ENCODE data around the gene DAZAP1. TPM values are rescaled to one million over a fixed set of nuclear protein-coding genes. Genes with fewer than 3 reads are reported as not detected.

The DAZAP1 gene
- total RNA-seq, 1 experiment from 2014 or later = 229 TPM

GRCh38 chr19:1457031-1457739 lies 49.8 kb downstream of the DAZAP1 start:
- BruUV-seq (replicated peaks) = no TSS peak
- no peak overlapping the region for H3K4me3 ChIP-seq (ENCODE audit: low read depth, low read length, poor library complexity, severe bottlenecking)
- H3K36me3 ChIP-seq (ENCODE audit: insufficient read depth, low read length, poor library complexity, severe bottlenecking) = no peaks in the 10 kb centered on the region
- intact Hi-C loops (cut with micrococcal nuclease; ENCODE audit: unreplicated experiment) = no loop called here
- no peak for DNase-seq (ENCODE audit: low spot score)
- ChIA-PET POLR2A (ENCODE audit: low non-redundant PET) (no interaction called here), CTCF (interaction anchor here (0.6 kb wide), 1 partner anchor 9 kb away, joined by 3 read pairs; no protein-coding TSS in a partner anchor)
- H3K9me3 ChIP-seq (ENCODE audit: low read depth, low read length, poor library complexity, severe bottlenecking) = no peaks in the 10 kb centered on the region
- H3K27me3 ChIP-seq (replicated peaks; ENCODE audit: insufficient read depth, low read depth, low read length, poor library complexity) = peaks cover 5% of the 10 kb centered on the region
- H3K27ac ChIP-seq (ENCODE audit: low read depth, low read length, poor library complexity, severe bottlenecking) = no peak overlapping the region
- TF ChIP-seq EZH2 (IDR thresholded peaks at IDR 0.05; ENCODE audit: borderline replicate concordance, low read depth, low read length, poor library complexity, severe bottlenecking) = no peak
- TF ChIP-seq CTCF (conservative IDR thresholded peaks at IDR 0.05; ENCODE audit: low read depth, low read length) = no peak
- H3K4me1 ChIP-seq (ENCODE audit: insufficient read depth, low read length, poor library complexity, severe bottlenecking) = peaks cover 29% of the 10 kb centered on the region

GRCh38 chr19:1457892-1458291 lies 50.5 kb downstream of the DAZAP1 start:
- Histone ChIP-seq H3K4me1 (ENCODE audit: insufficient read depth, low read length, poor library complexity, severe bottlenecking) (peaks cover 29% of the 10 kb centered on the region), H3K27ac (ENCODE audit: low read depth, low read length, poor library complexity, severe bottlenecking) (no peak overlapping the region), H3K4me3 (ENCODE audit: low read depth, low read length, poor library complexity, severe bottlenecking) (no peak overlapping the region), H3K36me3 (ENCODE audit: insufficient read depth, low read length, poor library complexity, severe bottlenecking) (no peaks in the 10 kb centered on the region), H3K9me3 (ENCODE audit: low read depth, low read length, poor library complexity, severe bottlenecking) (no peaks in the 10 kb centered on the region), H3K27me3 (replicated peaks; ENCODE audit: insufficient read depth, low read depth, low read length, poor library complexity) (no peaks in the 10 kb centered on the region)
- intact Hi-C loops (cut with micrococcal nuclease; ENCODE audit: unreplicated experiment) = no loop called here
- no TSS peak for BruUV-seq (replicated peaks)
- ChIA-PET POLR2A (ENCODE audit: low non-redundant PET) (no interaction called here), CTCF (no interaction called here)
- no peak for DNase-seq (ENCODE audit: low spot score)
- TF ChIP-seq CTCF (conservative IDR thresholded peaks at IDR 0.05; ENCODE audit: low read depth, low read length) = no peak

- H3K4me1 ChIP-seq (ENCODE audit: insufficient read depth, low read length, poor library complexity, severe bottlenecking) = peaks cover 22% of the 10 kb centered on the region
- no TSS peak for BruUV-seq (replicated peaks)
- no peaks in the 10 kb centered on the region for H3K27me3 ChIP-seq (replicated peaks; ENCODE audit: insufficient read depth, low read depth, low read length, poor library complexity)
- H3K27ac ChIP-seq (ENCODE audit: low read depth, low read length, poor library complexity, severe bottlenecking) = no peak overlapping the region
- H3K9me3 ChIP-seq (ENCODE audit: low read depth, low read length, poor library complexity, severe bottlenecking) = no peaks in the 10 kb centered on the region
- DNase-seq (ENCODE audit: low spot score) = no peak
- TF ChIP-seq CTCF (conservative IDR thresholded peaks at IDR 0.05; ENCODE audit: low read depth, low read length) (no peak), EZH2 (IDR thresholded peaks at IDR 0.05; ENCODE audit: borderline replicate concordance, low read depth, low read length, poor library complexity, severe bottlenecking) (no peak)
- H3K36me3 ChIP-seq (ENCODE audit: insufficient read depth, low read length, poor library complexity, severe bottlenecking) = no peaks in the 10 kb centered on the region
- intact Hi-C loops (cut with micrococcal nuclease; ENCODE audit: unreplicated experiment) = no loop called here
- ChIA-PET CTCF (no interaction called here), POLR2A (ENCODE audit: low non-redundant PET) (no interaction called here)
- no peak overlapping the region for H3K4me3 ChIP-seq (ENCODE audit: low read depth, low read length, poor library complexity, severe bottlenecking)
These were observed 52.1 kb downstream of the DAZAP1 start for GRCh38 chr19:1459479-1459878.
